HEK293T (cell line): ENCODE data around the gene TMX2.

Experiments
- CTCF ChIA-PET: fragments of 350-600 bp; formaldehyde crosslinking; extraction: SDS; loops from one replicate; lab custom pipeline; 2021; ENCODE audit warnings: antibody characterized with exemption, inconsistent platforms; lab: Yijun Ruan, JAX
- POLR2A ChIA-PET: fragments of 350-600 bp; formaldehyde crosslinking; extraction: SDS; loops from one replicate; lab custom pipeline; 2020; ENCODE audit warnings: antibody characterized with exemption, inconsistent platforms; lab: Yijun Ruan, JAX
- DNase-seq: peaks from one replicate; pipeline ENCODE4 v3.0.0; 2012; ENCODE audit warnings: mixed read lengths; ENCODE audit errors: extremely low spot score
- ARNT ChIP-seq: fragments of 450-650 bp; IDR thresholded peaks from 2 replicates; pipeline ENCODE4 v1.6.1; 2017; ENCODE audit warnings: mild to moderate bottlenecking
- BHLHE40 ChIP-seq: fragments of 450-650 bp; IDR thresholded peaks from 2 replicates; pipeline ENCODE4 v1.6.1; 2016; ENCODE audit warnings: mild to moderate bottlenecking, moderate library complexity, borderline replicate concordance
- CTBP1 ChIP-seq: fragments of 450-650 bp; IDR thresholded peaks from 2 replicates; pipeline ENCODE4 v1.6.1; 2016; ENCODE audit warnings: borderline replicate concordance
- ELF4 ChIP-seq: fragments of 450-650 bp; IDR thresholded peaks from 2 replicates; pipeline ENCODE4 v1.6.1; 2017; ENCODE audit warnings: antibody characterized with exemption
- FOXA1 ChIP-seq: fragments of 450-650 bp; IDR thresholded peaks from 2 replicates; pipeline ENCODE4 v1.6.1; 2016; ENCODE audit warnings: mild to moderate bottlenecking
- FOXK2 ChIP-seq: fragments of 450-650 bp; IDR thresholded peaks from 2 replicates; pipeline ENCODE4 v1.6.1; 2016; ENCODE audit warnings: mild to moderate bottlenecking
- FOXM1 ChIP-seq: fragments of 450-650 bp; IDR thresholded peaks from 2 replicates; pipeline ENCODE4 v1.6.1; 2017; ENCODE audit warnings: mild to moderate bottlenecking, borderline replicate concordance
- HDGF ChIP-seq: fragments of 450-650 bp; IDR thresholded peaks from 2 replicates; pipeline ENCODE4 v1.6.1; 2017; ENCODE audit warnings: antibody characterized with exemption, borderline replicate concordance
- L3MBTL2 ChIP-seq: fragments of 450-650 bp; conservative IDR thresholded peaks from 2 replicates; pipeline ENCODE4 v1.6.1; 2016; ENCODE audit warnings: mild to moderate bottlenecking
- LEF1 ChIP-seq: fragments of 450-650 bp; IDR thresholded peaks from 2 replicates; pipeline ENCODE4 v1.6.1; 2017; ENCODE audit warnings: mild to moderate bottlenecking, borderline replicate concordance
- NFRKB ChIP-seq: fragments of 450-650 bp; IDR thresholded peaks from 2 replicates; pipeline ENCODE4 v1.6.1; 2016; ENCODE audit warnings: mild to moderate bottlenecking, moderate library complexity
- SP1 ChIP-seq: fragments of 450-650 bp; IDR thresholded peaks from 2 replicates; pipeline ENCODE4 v1.6.1; 2017
- SUZ12 ChIP-seq: fragments of 450-650 bp; IDR thresholded peaks from 2 replicates; pipeline ENCODE4 v1.6.1; 2016; ENCODE audit warnings: mild to moderate bottlenecking
- TARDBP ChIP-seq: fragments of 450-650 bp; IDR thresholded peaks from 2 replicates; pipeline ENCODE4 v1.6.1; 2016
- ZNF384 ChIP-seq: fragments of 450-650 bp; IDR thresholded peaks from 2 replicates; pipeline ENCODE4 v1.6.1; 2016
- TF ChIP-seq, protein P1 (sequence below): fragments of 450-650 bp; IDR thresholded peaks from 2 replicates; pipeline ENCODE4 v1.6.1; 2016

Gene TMX2

DNA sequence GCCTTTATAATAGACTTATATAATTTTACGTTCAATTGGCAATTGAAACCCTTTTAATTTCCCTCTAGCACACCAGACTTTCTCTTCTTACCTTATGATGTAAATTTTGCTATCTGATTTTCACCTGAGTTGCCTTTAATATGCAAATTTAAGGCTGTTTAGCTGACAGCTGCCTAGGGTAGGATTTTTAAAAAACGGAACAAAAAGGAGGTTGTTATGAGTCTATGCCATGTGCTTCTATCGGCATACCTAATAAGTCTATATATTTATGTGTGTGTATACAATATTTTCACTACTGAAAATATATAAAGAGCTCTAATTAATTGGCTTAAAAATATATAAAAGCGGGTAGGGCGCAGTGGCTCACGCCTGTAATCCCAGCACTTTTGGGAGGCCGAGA lies 17.1 kb downstream of the TMX2 start:
- ChIA-PET POLR2A (interaction anchor here (0.5 to 3.3 kb wide), 2 partner anchors 12 to 378 kb away, joined by 3 to 13 read pairs; partner anchors contain the start of gene SELENOH), CTCF (no interaction called here)
- TF ChIP-seq LEF1 (no peak), L3MBTL2 (no peak), FOXA1 (no peak), FOXK2 (no peak), ELF4 (no peak), HDGF (no peak), TARDBP (no peak), BHLHE40 (no peak), FOXM1 (no peak), NFRKB (no peak), CTBP1 (no peak), ZNF384 (no peak), ARNT (no peak), SUZ12 (no peak), SP1 (no peak)
- TF ChIP-seq, protein P1, sequence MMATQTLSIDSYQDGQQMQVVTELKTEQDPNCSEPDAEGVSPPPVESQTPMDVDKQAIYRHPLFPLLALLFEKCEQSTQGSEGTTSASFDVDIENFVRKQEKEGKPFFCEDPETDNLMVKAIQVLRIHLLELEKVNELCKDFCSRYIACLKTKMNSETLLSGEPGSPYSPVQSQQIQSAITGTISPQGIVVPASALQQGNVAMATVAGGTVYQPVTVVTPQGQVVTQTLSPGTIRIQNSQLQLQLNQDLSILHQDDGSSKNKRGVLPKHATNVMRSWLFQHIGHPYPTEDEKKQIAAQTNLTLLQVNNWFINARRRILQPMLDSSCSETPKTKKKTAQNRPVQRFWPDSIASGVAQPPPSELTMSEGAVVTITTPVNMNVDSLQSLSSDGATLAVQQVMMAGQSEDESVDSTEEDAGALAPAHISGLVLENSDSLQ = no peak
- DNase-seq = no peak

GRCh38 chr11:57732661-57733060 lies 20.3 kb downstream of the TMX2 start:
- CTCF ChIA-PET = no interaction called here
- TF ChIP-seq, protein P1 = no peak
- TF ChIP-seq NFRKB (no peak), BHLHE40 (no peak), ARNT (no peak), ELF4 (no peak), FOXA1 (no peak), FOXM1 (no peak)
- no peak for DNase-seq
- POLR2A ChIA-PET = interaction anchor here (0.9 kb wide), 1 partner anchor 9 kb away, joined by 3 read pairs; the partner anchor contains the start of gene SELENOH

DNA sequence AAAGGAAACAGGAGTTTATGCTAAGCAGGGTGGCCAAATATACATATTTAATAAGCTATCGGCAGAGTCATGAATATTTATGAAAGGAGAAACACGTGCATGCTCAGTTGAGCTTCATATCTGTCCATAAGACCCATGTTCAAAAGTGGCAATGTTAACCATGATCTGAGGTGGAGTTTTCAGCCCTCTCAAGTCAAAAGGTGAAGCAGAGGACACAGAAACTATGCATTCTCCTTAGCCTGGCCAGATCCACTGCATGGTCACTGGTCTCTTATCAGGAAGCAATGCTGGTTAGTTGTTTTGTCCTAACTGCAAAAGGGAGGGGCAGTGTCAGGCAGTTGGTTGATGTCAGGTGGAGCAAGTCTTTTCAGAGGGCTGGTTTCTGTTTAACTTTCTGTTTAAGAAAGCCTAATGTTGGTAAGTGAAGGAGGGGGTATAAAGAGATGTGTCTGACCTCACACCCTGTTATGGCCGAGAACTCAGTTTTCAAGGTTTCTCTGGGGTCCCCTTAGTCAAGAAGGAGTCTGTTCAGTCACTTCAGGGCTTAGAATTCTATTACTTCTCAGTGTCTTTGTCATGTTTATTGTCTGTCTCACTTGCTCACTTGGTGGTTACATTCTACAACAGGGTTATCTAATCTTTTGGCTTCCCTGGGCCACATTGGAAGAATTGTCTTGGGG lies 23.4 kb downstream of the TMX2 start:
- no peak for TF ChIP-seq HDGF
- no peak for TF ChIP-seq ZNF384
- TF ChIP-seq FOXM1 = no peak
- TF ChIP-seq L3MBTL2 = no peak
- TF ChIP-seq LEF1 = no peak
- TF ChIP-seq NFRKB = no peak
- TF ChIP-seq ELF4 = no peak
- TF ChIP-seq CTBP1 = no peak
- TF ChIP-seq TARDBP = no peak
- TF ChIP-seq ARNT = no peak
- no peak for TF ChIP-seq FOXA1
- TF ChIP-seq SUZ12 = no peak
- no peak for TF ChIP-seq SP1
- TF ChIP-seq, protein P1 = no peak
- no peak for TF ChIP-seq BHLHE40
- no peak for TF ChIP-seq FOXK2
- DNase-seq = no peak
- ChIA-PET CTCF (no interaction called here), POLR2A (no interaction called here)

GRCh38 chr11:57741132-57742086 lies 29.0 kb downstream of the TMX2 start, which contains the start of gene SELENOH:
TSS of gene SELENOH (plus strand) at chr11:57741491. CDS start at chr11:57741596, 105 bp downstream.
- CTCF ChIA-PET = interaction anchor here (0.6 to 1.8 kb wide), 3 partner anchors 10 to 59 kb away, joined by 4 to 6 read pairs (median 4); partner anchors contain the start of gene BTBD18
- TF ChIP-seq FOXA1 (no peak), L3MBTL2 (peak; percentile 82), CTBP1 (peak; percentile 90), ELF4 (peak; percentile 79), SP1 (no peak)
- TF ChIP-seq, protein P1 = peak; percentile 17; the same call in 1 of the 2 replicates
- peak; percentile 95 for DNase-seq
- POLR2A ChIA-PET = interaction anchor here (0.6 to 2.4 kb wide), 19 partner anchors 9 to 102 kb away, joined by 3 to 20 read pairs (median 5); partner anchors contain the start of genes BTBD18, CTNND1, MED19 and TMX2

DNA sequence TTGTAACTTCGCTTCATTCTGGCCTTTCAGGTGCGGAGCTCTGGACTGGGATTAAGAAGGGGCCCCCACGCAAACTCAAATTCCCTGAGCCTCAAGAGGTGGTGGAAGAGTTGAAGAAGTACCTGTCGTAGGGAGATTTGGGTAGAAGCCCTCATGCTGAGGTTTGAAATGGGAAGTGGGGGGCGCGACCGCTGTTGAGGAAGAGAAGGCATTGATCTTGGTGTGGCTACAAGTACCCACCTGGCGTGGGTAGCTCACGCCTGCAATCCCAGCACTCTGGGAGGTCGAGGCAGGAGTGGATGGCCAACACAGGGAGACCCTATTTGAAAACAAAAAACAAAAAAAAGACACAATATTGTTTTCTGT lies 29.7 kb downstream of the TMX2 start:
- ChIA-PET CTCF (interaction anchor here (0.6 to 1.8 kb wide), 2 partner anchors 9 to 39 kb away, joined by 4 to 6 read pairs; partner anchors contain the start of gene BTBD18), POLR2A (interaction anchor here (1.1 to 2.4 kb wide), 14 partner anchors 9 to 84 kb away, joined by 3 to 20 read pairs (median 7); partner anchors contain the start of genes BTBD18, CTNND1, MED19 and TMX2)
- no peak for DNase-seq
- TF ChIP-seq HDGF = no peak
- no peak for TF ChIP-seq NFRKB
- no peak for TF ChIP-seq SP1
- TF ChIP-seq FOXK2 = no peak
- no peak for TF ChIP-seq BHLHE40
- no peak for TF ChIP-seq ARNT
- TF ChIP-seq CTBP1 = no peak
- no peak for TF ChIP-seq TARDBP
- TF ChIP-seq L3MBTL2 = no peak
